Caco-2 (cell line): ENCODE data around the gene NELFB. TPM values are rescaled to one million over a fixed set of nuclear protein-coding genes. Genes with fewer than 3 reads are reported as not detected.

Experiments
- BruUV-seq: library from RNA; stranded (reverse); fragments of 400-500 nt; replicated peaks from 2 replicates; lab custom pipeline; 2021; lab: Mats Ljungman, UMichigan
- CTCF ChIA-PET: fragments of 300-600 bp; sonication (Branson Sonifier 250); formaldehyde crosslinking; loops from one replicate; lab custom pipeline; 2022; ENCODE audit warnings: antibody characterized with exemption; lab: Charles Lee
- POLR2A ChIA-PET: fragments of 300-600 bp; sonication (Branson Sonifier 250); formaldehyde crosslinking; loops from one replicate; lab custom pipeline; 2022; ENCODE audit warnings: antibody characterized with exemption; lab: Charles Lee
- DNase-seq, 2 experiments: peaks; one replicate each; pipeline versions ENCODE4 v3.0.0 to v3.0.0-alpha.2; 2020 to 2022
- H3K27me3 ChIP-seq: replicated peaks from 2 replicates; pipeline ENCODE4 v1.6.0; 2011; ENCODE audit warnings: low read length; ENCODE audit not compliant: control insufficient read depth, insufficient read depth
- H3K36me3 ChIP-seq: 2 replicates; pipeline ENCODE4 v1.5.1; 2011; ENCODE audit warnings: low read length; ENCODE audit not compliant: control insufficient read depth, insufficient read depth
- H3K4me1 ChIP-seq: fragments of 250-450 bp; sonication (Bioruptor Pico); 2 replicates; pipeline ENCODE4 v1.5.1; 2020; ENCODE audit warnings: mild to moderate bottlenecking
- H3K4me3 ChIP-seq: 2 replicates; pipeline ENCODE4 v1.5.1; 2011; ENCODE audit warnings: low read depth, mild to moderate bottlenecking, control low read depth, low read length
- H3K9me3 ChIP-seq: fragments of 250-450 bp; sonication (Bioruptor Pico); 2 replicates; pipeline ENCODE4 v1.5.1; 2020; ENCODE audit warnings: mild to moderate bottlenecking, moderate library complexity
- H3K27ac Mint-ChIP-seq: one replicate; pipeline ENCODE4 v1.8.0; 2022; ENCODE audit warnings: mixed read lengths; ENCODE audit not compliant: unreplicated experiment
- H3K27me3 Mint-ChIP-seq: one replicate; pipeline ENCODE4 v1.8.0; 2022; ENCODE audit warnings: mixed read lengths; ENCODE audit not compliant: insufficient read depth, unreplicated experiment
- H3K36me3 Mint-ChIP-seq: one replicate; pipeline ENCODE4 v1.8.0; 2022; ENCODE audit warnings: mild to moderate bottlenecking, mixed read lengths; ENCODE audit not compliant: insufficient read depth, unreplicated experiment
- H3K4me1 Mint-ChIP-seq: one replicate; pipeline ENCODE4 v1.8.0; 2022; ENCODE audit warnings: low read depth, mixed read lengths; ENCODE audit not compliant: unreplicated experiment
- H3K4me3 Mint-ChIP-seq: one replicate; pipeline ENCODE4 v1.8.0; 2022; ENCODE audit warnings: mild to moderate bottlenecking, moderate library complexity, mixed read lengths; ENCODE audit not compliant: unreplicated experiment
- H3K9me3 Mint-ChIP-seq: one replicate; pipeline ENCODE4 v1.8.0; 2022; ENCODE audit warnings: mixed read lengths; ENCODE audit not compliant: unreplicated experiment
- CTCF ChIP-seq, 2 experiments: fragments of 200-600 bp in 1 of 2; IDR thresholded peaks; 1 replicate in 1 of 2; 2 replicates in 1 of 2; pipeline versions ENCODE4 v1.5.1 to v1.8.0; 2011 to 2022; ENCODE audit warnings: antibody characterized with exemption in 1 of 2, control low read depth in 1 of 2, inconsistent platforms in 1 of 2, low read depth in 1 of 2, low read length in 1 of 2, mild to moderate bottlenecking in 1 of 2, moderate library complexity in 1 of 2; ENCODE audit not compliant: insufficient read depth in 1 of 2, severe bottlenecking in 1 of 2, unreplicated experiment in 1 of 2
- intact Hi-C: fragments of 100-400 bp; cut with micrococcal nuclease; formaldehyde crosslinking; loops from one replicate; pipeline ENCODE4 v1.10.0; 2022; ENCODE audit not compliant: unreplicated experiment
- total RNA-seq: library from RNA; stranded (reverse); gene quantifications from 2 replicates; pipeline ENCODE4 v1.2.3, GENCODE V29; 2022

Gene NELFB
- total RNA-seq, 1 experiment from 2014 or later: 79.1 TPM

- no peaks in the 10 kb centered on the region for H3K9me3 Mint-ChIP-seq
- H3K36me3 Mint-ChIP-seq: peaks cover 20% of the 10 kb centered on the region
- intact Hi-C loops: loop anchor here (2.0 kb wide), 1 partner anchor 17 kb away; the partner anchor contains the start of gene TUBB4B
- peak; percentile 97 to 99 for DNase-seq
- POLR2A ChIA-PET: interaction anchor here (0.6 to 3.3 kb wide), 9 partner anchors 8 to 212 kb away, joined by 3 to 27 read pairs (median 7); partner anchors contain the start of genes ANAPC2, NELFB, SLC34A3 and SSNA1
- BruUV-seq: no TSS peak
- no peaks in the 10 kb centered on the region for H3K27me3 Mint-ChIP-seq
- H3K27me3 ChIP-seq: no peaks in the 10 kb centered on the region
- H3K36me3 ChIP-seq: no peaks in the 10 kb centered on the region
- H3K4me1 ChIP-seq: peaks cover 21% of the 10 kb centered on the region
- TF ChIP-seq CTCF (IDR thresholded peaks at IDR 0.05; ENCODE audit: insufficient read depth in 1 of 2, low read depth in 1 of 2, low read length in 1 of 2, severe bottlenecking in 1 of 2, unreplicated experiment in 1 of 2): no peak
- H3K27ac Mint-ChIP-seq: no peak overlapping the region
- H3K9me3 ChIP-seq: no peaks in the 10 kb centered on the region
- CTCF ChIA-PET: interaction anchor here (0.6 to 2.5 kb wide), 15 partner anchors 10 to 337 kb away, joined by 3 to 27 read pairs (median 4); partner anchors contain the start of genes SAPCD2 and TUBB4B
- H3K4me3 ChIP-seq: peak overlapping the region; percentile 69
- peak overlapping the region; percentile 85 for H3K4me3 Mint-ChIP-seq
- peaks cover 13% of the 10 kb centered on the region for H3K4me1 Mint-ChIP-seq
Observed at GRCh38 chr9:137223078-137223970, 31.8 kb upstream of the NELFB start.

- H3K4me1 Mint-ChIP-seq: peaks cover 13% of the 10 kb centered on the region
- no peaks in the 10 kb centered on the region for H3K27me3 Mint-ChIP-seq
- Histone ChIP-seq H3K9me3 (no peaks in the 10 kb centered on the region), H3K27me3 (no peaks in the 10 kb centered on the region), H3K36me3 (no peaks in the 10 kb centered on the region), H3K4me1 (peaks cover 25% of the 10 kb centered on the region), H3K4me3 (peak within 1 kb of the TSS; percentile 69)
- ChIA-PET POLR2A (no interaction called here), CTCF (interaction anchor here (0.6 to 1.3 kb wide), 2 partner anchors 24 to 155 kb away, joined by 3 read pairs; partner anchors contain the start of genes SAPCD2 and TPRN)
- no peak for TF ChIP-seq CTCF (IDR thresholded peaks at IDR 0.05; ENCODE audit: insufficient read depth in 1 of 2, low read depth in 1 of 2, low read length in 1 of 2, severe bottlenecking in 1 of 2, unreplicated experiment in 1 of 2)
- no peak for DNase-seq
- H3K9me3 Mint-ChIP-seq: no peaks in the 10 kb centered on the region
- intact Hi-C loops: no loop called here
- H3K4me3 Mint-ChIP-seq: peak within 1 kb of the TSS; percentile 85
- H3K36me3 Mint-ChIP-seq: peaks cover 11% of the 10 kb centered on the region
- BruUV-seq: no TSS peak
- peak within 1 kb of the TSS; percentile 64 for H3K27ac Mint-ChIP-seq
Observed at GRCh38 chr9:137224830-137225694, 30.1 kb upstream of the NELFB start, which contains the start of gene CYSRT1. Gene CYSRT1 (plus strand): TSS chr9:137225174. CDS start chr9:137225622, 448 bp downstream.
